ENCODE data around the gene SORCS1.

SORCS1 gene

GRCh38 chr10:107148906-107149305 is 15.6 kb downstream of the SORCS1 start:
- Histone ChIP-seq H3K4me1 (ENCODE audit: insufficient read depth, low read length) (no peaks in the 10 kb centered on the region), H2AFZ (ENCODE audit: low read depth, low read length) (no peak overlapping the region), H3K9me3 (ENCODE audit: low read length) (no peaks in the 10 kb centered on the region), H3K36me3 (ENCODE audit: insufficient read depth, low read length) (no peaks in the 10 kb centered on the region), H3K27me3 (ENCODE audit: insufficient read depth, low read length) (no peaks in the 10 kb centered on the region), H3K4me3 (ENCODE audit: low read length) (no peak overlapping the region)

GRCh38 chr10:107144490-107144889 is 20.0 kb downstream of the SORCS1 start:
- Histone ChIP-seq H3K36me3 (ENCODE audit: insufficient read depth, low read length) (no peaks in the 10 kb centered on the region), H3K4me1 (ENCODE audit: insufficient read depth, low read length) (no peaks in the 10 kb centered on the region), H2AFZ (ENCODE audit: low read depth, low read length) (no peak overlapping the region), H3K9me3 (ENCODE audit: low read length) (no peaks in the 10 kb centered on the region), H3K4me3 (ENCODE audit: low read length) (no peak overlapping the region), H3K27me3 (ENCODE audit: insufficient read depth, low read length) (no peaks in the 10 kb centered on the region)

GRCh38 chr10:107141524-107142061 is 22.9 kb downstream of the SORCS1 start:
- no peaks in the 10 kb centered on the region for H3K9me3 ChIP-seq (ENCODE audit: low read length)
- no peaks in the 10 kb centered on the region for H3K27me3 ChIP-seq (ENCODE audit: insufficient read depth, low read length)
- H3K36me3 ChIP-seq (ENCODE audit: insufficient read depth, low read length), result no peaks in the 10 kb centered on the region
- no peaks in the 10 kb centered on the region for H3K4me1 ChIP-seq (ENCODE audit: insufficient read depth, low read length)
- no peak overlapping the region for H2AFZ ChIP-seq (ENCODE audit: low read depth, low read length)
- no peak overlapping the region for H3K4me3 ChIP-seq (ENCODE audit: low read length)

GRCh38 chr10:107139237-107139636 is 25.3 kb downstream of the SORCS1 start:
- no peak overlapping the region for H3K4me3 ChIP-seq (ENCODE audit: low read length)
- no peaks in the 10 kb centered on the region for H3K27me3 ChIP-seq (ENCODE audit: insufficient read depth, low read length)
- no peaks in the 10 kb centered on the region for H3K36me3 ChIP-seq (ENCODE audit: insufficient read depth, low read length)
- H3K4me1 ChIP-seq (ENCODE audit: insufficient read depth, low read length), result no peaks in the 10 kb centered on the region
- no peak overlapping the region for H2AFZ ChIP-seq (ENCODE audit: low read depth, low read length)
- H3K9me3 ChIP-seq (ENCODE audit: low read length), result no peaks in the 10 kb centered on the region

- Histone ChIP-seq H2AFZ (ENCODE audit: low read depth, low read length) (no peak overlapping the region), H3K9me3 (ENCODE audit: low read length) (no peaks in the 10 kb centered on the region), H3K27me3 (ENCODE audit: insufficient read depth, low read length) (no peaks in the 10 kb centered on the region), H3K4me3 (ENCODE audit: low read length) (no peak overlapping the region), H3K4me1 (ENCODE audit: insufficient read depth, low read length) (no peaks in the 10 kb centered on the region), H3K36me3 (ENCODE audit: insufficient read depth, low read length) (no peaks in the 10 kb centered on the region)
Measured at GRCh38 chr10:107133656-107134055, 30.9 kb downstream of the SORCS1 start.

GRCh38 chr10:107129000-107129399 is 35.5 kb downstream of the SORCS1 start:
- H3K36me3 ChIP-seq (ENCODE audit: insufficient read depth, low read length), result no peaks in the 10 kb centered on the region
- no peaks in the 10 kb centered on the region for H3K4me1 ChIP-seq (ENCODE audit: insufficient read depth, low read length)

GRCh38 chr10:107126512-107127065 is 37.9 kb downstream of the SORCS1 start:
- no peaks in the 10 kb centered on the region for H3K4me1 ChIP-seq (ENCODE audit: insufficient read depth, low read length)
- H3K36me3 ChIP-seq (ENCODE audit: insufficient read depth, low read length), result no peaks in the 10 kb centered on the region

More at GRCh38 chr10:107129000-107129399, 35.5 kb downstream of the SORCS1 start:
- no peak overlapping the region for H3K4me3 ChIP-seq (ENCODE audit: low read length)
- no peak overlapping the region for H2AFZ ChIP-seq (ENCODE audit: low read depth, low read length)
- H3K9me3 ChIP-seq (ENCODE audit: low read length), result no peaks in the 10 kb centered on the region
- H3K27me3 ChIP-seq (ENCODE audit: insufficient read depth, low read length), result no peaks in the 10 kb centered on the region

GRCh38 chr10:107122703-107123102 is 41.8 kb downstream of the SORCS1 start:
- H3K4me3 ChIP-seq (ENCODE audit: low read length), result no peak overlapping the region
- no peaks in the 10 kb centered on the region for H3K4me1 ChIP-seq (ENCODE audit: insufficient read depth, low read length)
- no peak overlapping the region for H2AFZ ChIP-seq (ENCODE audit: low read depth, low read length)
- H3K9me3 ChIP-seq (ENCODE audit: low read length), result no peaks in the 10 kb centered on the region
- H3K27me3 ChIP-seq (ENCODE audit: insufficient read depth, low read length), result no peaks in the 10 kb centered on the region
- no peaks in the 10 kb centered on the region for H3K36me3 ChIP-seq (ENCODE audit: insufficient read depth, low read length)

More at GRCh38 chr10:107126512-107127065, 37.9 kb downstream of the SORCS1 start:
- H2AFZ ChIP-seq (ENCODE audit: low read depth, low read length), result no peak overlapping the region
- H3K4me3 ChIP-seq (ENCODE audit: low read length), result no peak overlapping the region
- no peaks in the 10 kb centered on the region for H3K9me3 ChIP-seq (ENCODE audit: low read length)
- no peaks in the 10 kb centered on the region for H3K27me3 ChIP-seq (ENCODE audit: insufficient read depth, low read length)

- Histone ChIP-seq H3K9me3 (ENCODE audit: low read length) (no peaks in the 10 kb centered on the region), H3K4me1 (ENCODE audit: insufficient read depth, low read length) (no peaks in the 10 kb centered on the region), H3K36me3 (ENCODE audit: insufficient read depth, low read length) (no peaks in the 10 kb centered on the region), H2AFZ (ENCODE audit: low read depth, low read length) (no peak overlapping the region), H3K4me3 (ENCODE audit: low read length) (no peak overlapping the region), H3K27me3 (ENCODE audit: insufficient read depth, low read length) (no peaks in the 10 kb centered on the region)
Measured at GRCh38 chr10:107118866-107119265, 45.6 kb downstream of the SORCS1 start.

GRCh38 chr10:107104026-107104652 is 60.4 kb downstream of the SORCS1 start:
- Histone ChIP-seq H3K27me3 (ENCODE audit: insufficient read depth, low read length) (no peaks in the 10 kb centered on the region), H3K36me3 (ENCODE audit: insufficient read depth, low read length) (no peaks in the 10 kb centered on the region), H2AFZ (ENCODE audit: low read depth, low read length) (peak overlapping the region; percentile 63), H3K4me1 (ENCODE audit: insufficient read depth, low read length) (peaks cover 13% of the 10 kb centered on the region), H3K9me3 (ENCODE audit: low read length) (no peaks in the 10 kb centered on the region), H3K4me3 (ENCODE audit: low read length) (no peak overlapping the region)

- H2AFZ ChIP-seq (ENCODE audit: low read depth, low read length), result peak overlapping the region; percentile 63
- no peaks in the 10 kb centered on the region for H3K9me3 ChIP-seq (ENCODE audit: low read length)
- peaks cover 13% of the 10 kb centered on the region for H3K4me1 ChIP-seq (ENCODE audit: insufficient read depth, low read length)
- no peaks in the 10 kb centered on the region for H3K36me3 ChIP-seq (ENCODE audit: insufficient read depth, low read length)
- H3K4me3 ChIP-seq (ENCODE audit: low read length), result no peak overlapping the region
- H3K27me3 ChIP-seq (ENCODE audit: insufficient read depth, low read length), result no peaks in the 10 kb centered on the region
Measured at GRCh38 chr10:107103174-107104025, 61.1 kb downstream of the SORCS1 start.

GRCh38 chr10:107098326-107098725 is 66.2 kb downstream of the SORCS1 start:
- Histone ChIP-seq H3K4me1 (ENCODE audit: insufficient read depth, low read length) (peaks cover 6% of the 10 kb centered on the region), H2AFZ (ENCODE audit: low read depth, low read length) (no peak overlapping the region), H3K36me3 (ENCODE audit: insufficient read depth, low read length) (no peaks in the 10 kb centered on the region), H3K4me3 (ENCODE audit: low read length) (no peak overlapping the region), H3K9me3 (ENCODE audit: low read length) (no peaks in the 10 kb centered on the region), H3K27me3 (ENCODE audit: insufficient read depth, low read length) (no peaks in the 10 kb centered on the region)
